Activated CD4-positive, alpha-beta T cell treated with anti-CD3 and anti-CD28 coated beads, Interleukin-2, amount 50 U/mL, for 1 hour (primary cell): Measurements from ENCODE around the gene MSMO1.
A peak's percentile ranks its signal among the peaks of the same experiment; 100 is the strongest.

Experiments used
- DNase-seq: peaks from one replicate; pipeline ENCODE4 v3.0.0-alpha.2; 2020

The MSMO1 gene

DNA sequence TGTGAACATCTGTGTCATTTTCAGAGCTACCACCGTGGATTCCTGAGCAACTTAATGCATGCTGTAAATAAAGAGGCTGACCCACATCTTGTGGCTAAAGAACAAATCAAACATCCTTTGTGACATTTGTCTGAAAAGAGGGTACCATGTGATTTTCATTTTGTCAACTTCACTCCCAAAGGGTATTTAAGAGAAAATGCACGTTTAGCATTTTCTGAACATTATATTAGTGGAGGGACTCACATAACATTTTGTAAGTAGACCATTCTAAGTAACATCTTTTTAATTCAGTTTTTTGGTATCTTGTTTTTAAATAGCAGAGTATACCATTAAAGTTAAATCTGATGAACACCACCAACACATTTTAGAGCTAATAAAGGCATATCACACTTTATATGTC, 34.3 kb downstream of the MSMO1 start:
- no peak for DNase-seq

DNA sequence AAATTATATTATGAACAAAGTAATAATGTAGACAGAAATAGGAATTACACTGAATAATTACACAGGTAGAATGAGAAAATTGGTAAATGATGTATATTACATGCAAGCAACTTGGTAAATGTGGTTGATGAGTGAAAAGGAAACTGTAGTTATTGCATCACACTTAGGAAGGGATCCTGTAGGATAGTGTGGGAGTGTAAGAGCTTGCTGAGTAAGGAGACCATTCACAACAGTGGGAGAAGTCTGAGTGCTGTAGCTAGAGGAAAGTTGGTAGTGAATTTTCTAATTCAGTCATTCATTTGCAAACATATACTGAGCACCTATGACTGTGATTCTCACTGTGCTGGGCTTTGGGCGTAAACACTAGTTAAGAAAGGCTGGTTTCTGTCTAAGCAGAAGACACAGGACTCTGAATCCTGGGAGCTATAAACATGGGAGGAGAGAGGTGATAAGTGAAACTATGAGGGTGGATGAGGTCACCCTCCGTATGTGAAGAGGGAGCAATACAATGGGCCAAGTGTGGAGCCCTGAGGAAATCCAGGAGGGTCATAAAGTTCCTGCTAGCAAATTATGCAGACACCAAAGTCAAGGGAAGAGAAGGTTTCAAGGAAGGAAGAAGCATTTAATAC, 37.1 kb downstream of the MSMO1 start:
- DNase-seq = no peak

DNA sequence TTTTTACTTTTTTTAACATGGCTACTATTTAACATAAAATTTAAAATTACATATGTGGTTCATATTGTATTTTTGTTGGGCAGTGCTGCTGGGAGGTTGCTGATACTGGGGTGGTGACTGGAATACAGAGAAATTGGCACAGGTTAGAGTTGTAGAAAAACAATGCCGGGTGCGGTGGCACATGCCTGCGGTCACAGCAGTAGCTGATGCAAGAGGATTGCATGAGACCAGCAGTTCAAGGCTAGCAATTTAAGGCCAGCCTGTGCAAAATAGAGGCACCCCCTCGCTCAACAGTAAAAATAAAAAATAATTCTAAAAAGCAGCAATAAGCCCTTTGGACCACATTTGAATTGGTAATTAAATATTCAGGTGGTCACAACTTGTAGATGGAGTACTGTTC, 39.6 kb downstream of the MSMO1 start:
- no peak for DNase-seq

DNA sequence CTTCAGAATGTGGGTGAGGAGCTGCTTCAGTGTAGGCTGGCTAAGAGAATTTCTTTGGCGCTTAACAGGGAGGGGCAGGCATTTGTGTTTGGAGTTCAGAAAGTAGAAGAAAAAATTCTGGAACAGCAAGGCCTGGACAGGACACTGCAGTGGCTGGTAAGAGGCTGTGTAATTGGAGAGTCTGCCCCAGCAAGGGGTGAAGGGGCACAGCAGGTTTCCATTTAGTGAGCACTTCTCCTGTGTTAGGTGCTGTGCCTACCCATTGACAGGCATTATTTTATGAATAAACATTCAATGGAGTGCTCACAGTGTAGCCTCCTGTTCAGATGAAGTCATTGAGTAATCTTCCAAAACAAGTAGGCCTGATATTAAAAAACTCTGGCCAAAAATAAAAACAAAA, 40.6 kb downstream of the MSMO1 start:
- DNase-seq = no peak

DNA sequence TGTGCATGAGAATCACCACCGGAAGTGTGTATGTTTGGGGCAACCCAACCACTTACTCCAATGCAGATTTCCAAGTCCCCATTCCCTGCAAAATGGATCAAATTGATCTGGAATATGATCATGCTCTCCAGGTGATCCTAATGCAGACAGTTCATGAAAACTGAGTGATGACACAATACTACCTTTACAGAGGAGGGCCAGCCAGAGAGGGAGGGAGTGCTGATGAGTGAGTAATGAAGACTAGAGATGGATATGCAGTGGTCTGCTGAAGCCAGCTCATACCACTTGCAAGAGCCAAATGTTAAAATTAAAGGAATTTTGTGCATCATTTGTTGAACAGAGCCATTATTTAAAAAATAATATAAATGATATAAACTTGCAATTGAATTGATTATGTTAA, 41.1 kb downstream of the MSMO1 start:
- no peak for DNase-seq

DNA sequence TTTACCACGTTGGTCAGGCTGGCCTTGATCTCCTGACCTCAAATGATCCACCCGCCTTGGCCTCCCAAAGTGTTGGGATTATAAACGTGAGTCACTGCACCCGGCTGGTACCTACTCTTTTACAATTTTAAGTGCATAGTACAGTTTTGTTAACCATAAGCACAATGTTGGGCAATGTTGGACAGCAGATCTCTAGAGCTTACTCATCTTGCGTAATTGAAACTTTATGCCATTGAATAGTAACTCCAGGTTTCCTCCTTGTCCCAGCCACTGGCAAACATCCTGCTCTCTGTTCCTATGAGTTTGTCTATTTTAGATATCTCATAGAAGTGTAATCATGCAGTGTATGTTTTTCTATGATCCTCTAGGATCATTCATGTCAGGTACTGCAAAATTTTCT, 42.1 kb downstream of the MSMO1 start:
- no peak for DNase-seq

DNA sequence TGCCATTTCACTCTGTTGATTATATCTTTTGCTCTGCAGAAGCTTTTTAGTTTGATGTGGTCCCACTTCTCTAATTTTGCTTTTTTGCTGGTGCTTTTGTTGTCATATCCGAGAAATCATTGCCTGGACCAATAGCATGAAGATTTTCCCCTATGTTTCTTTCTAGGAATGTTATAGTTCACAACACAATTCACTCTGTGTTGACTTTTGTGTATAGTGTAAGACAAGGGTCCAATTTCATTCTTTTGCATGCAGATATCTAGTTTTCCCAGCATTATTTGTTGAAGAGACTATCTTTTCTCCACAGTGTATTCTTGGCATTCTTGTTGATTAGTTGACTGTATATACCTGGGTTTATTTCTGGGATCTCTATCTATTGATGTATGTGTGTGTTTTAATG, 43.1 kb downstream of the MSMO1 start:
- DNase-seq = no peak

DNA sequence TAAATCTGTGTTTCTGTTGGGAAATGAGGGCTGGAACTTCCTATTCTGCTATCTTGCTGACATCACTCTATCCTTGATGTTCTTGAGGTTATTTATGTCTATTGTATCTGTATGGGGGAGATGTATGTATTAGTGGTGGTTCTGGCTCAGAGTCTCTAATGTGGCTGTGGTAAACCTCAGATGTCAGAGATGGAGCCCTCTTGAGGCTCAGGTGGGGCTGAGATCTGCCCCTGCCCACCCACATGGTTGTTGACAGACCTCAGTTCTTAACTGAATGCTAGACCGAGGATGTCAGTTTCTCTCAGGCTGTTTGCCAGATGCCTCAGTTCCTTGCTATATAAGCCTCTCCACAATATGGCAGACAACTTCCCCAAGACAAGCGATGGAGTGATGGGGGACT, 48.0 kb downstream of the MSMO1 start:
- no peak for DNase-seq

DNA sequence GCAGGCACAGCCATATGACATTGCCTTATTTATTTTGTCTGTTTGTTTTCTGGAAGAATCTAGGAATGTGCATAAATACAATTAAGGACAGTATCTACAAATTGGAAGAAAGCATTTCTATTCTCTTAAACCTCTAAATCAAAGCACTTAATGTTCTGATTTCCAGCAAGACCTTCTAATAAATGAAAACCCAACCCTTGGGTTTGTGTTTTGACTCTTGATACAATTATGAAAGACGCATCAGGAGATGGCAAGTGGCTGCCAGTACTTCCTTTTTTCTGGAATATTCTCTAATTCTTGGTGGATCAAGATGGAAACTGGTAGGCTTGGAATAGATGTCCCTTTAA, 50.9 kb downstream of the MSMO1 start:
- DNase-seq = no peak

DNA sequence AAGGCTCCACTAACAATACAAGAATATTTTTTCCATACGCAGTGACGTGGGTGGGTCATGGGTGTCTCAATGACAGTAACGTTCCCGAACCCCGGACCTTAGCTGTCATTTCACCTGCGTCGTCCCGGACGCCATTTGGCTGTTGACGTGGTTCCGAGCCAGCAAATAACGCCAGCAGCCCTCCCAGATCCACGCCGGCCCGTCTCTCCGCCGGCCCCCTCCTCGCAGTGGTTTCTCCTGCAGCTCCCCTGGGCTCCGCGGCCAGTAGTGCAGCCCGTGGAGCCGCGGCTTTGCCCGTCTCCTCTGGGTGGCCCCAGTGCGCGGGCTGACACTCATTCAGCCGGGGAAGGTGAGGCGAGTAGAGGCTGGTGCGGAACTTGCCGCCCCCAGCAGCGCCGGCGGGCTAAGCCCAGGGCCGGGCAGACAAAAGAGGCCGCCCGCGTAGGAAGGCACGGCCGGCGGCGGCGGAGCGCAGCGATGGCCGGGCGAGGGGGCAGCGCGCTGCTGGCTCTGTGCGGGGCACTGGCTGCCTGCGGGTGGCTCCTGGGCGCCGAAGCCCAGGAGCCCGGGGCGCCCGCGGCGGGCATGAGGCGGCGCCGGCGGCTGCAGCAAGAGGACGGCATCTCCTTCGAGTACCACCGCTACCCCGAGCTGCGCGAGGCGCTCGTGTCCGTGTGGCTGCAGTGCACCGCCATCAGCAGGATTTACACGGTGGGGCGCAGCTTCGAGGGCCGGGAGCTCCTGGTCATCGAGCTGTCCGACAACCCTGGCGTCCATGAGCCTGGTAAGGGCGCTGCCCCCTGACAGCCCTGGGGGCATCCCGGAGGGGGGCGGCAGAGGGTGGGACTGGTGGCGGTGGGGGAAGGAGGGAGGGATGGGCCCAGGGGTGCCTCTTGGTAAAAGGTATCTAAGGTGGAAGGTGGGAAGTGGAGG, 51.5 kb downstream of the MSMO1 start, which contains the start of gene CPE:
Gene CPE (plus strand): TSS at position 264 of the 933 bp plus-strand sequence. CDS start 214 bp downstream, at position 478.
- peak; percentile 51 for DNase-seq

DNA sequence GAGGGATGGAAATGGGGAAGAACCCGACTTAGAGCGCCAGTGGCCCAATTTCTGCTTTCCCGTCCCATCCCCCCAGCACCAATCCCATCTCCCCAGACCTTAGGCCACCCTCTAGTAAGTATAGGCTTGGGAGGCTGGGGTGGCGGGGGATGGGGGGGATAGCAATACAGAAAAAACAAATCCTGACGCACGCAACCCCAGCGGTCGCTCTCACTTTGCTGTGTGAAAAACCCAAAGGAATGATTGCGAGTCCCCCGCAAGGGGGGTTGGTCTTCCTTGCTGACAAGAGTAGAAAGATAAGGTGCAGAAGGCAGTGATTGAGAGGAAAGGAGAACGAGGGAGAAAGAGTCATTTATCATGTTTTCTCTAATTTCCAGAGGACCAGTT, 52.2 kb downstream of the MSMO1 start:
- DNase-seq = no peak

DNA sequence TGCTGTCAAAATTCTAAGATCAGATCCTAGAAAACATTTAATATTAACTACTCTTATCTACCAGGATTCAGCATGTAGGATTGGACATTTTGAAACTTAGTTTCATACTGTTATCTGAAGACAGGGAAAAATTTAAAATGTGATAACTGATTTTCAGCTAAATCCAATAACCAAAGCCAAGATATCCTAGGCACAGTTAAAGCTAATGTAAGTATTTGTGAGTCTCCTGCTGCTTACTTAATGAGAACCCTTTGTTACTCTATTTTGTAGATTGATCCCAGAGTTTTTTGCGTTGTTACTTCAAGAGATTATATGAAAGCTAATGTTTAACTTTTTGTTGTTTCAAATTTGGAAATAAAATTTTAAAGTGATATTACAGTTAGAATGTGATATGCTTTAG, 53.3 kb downstream of the MSMO1 start:
- no peak for DNase-seq

DNA sequence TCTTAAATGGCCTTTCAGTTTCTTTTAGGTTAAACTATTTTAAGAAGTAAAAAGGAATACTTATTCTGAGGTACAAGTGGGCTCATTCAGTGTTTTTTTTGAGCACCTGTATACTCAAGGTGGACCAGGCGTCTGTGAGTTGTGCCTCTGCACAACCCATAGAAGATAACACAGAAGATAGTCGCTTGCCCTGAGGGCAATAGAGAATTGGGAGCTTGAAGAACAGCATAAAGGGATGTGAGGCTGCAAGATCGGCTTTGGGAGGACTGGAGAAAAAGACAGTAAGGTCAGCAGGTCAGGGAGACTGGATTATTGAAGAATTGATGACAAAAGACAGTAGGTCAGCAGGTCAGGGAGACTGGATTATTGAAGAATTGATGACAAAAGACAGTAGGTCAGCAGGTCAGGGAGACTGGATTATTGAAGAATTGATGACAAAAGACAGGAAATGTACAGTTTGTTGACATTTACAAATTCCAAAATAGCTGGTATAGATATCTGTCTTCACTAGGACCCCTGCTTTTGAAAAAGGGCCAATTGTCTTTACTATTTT, 54.4 kb downstream of the MSMO1 start:
- DNase-seq = no peak

DNA sequence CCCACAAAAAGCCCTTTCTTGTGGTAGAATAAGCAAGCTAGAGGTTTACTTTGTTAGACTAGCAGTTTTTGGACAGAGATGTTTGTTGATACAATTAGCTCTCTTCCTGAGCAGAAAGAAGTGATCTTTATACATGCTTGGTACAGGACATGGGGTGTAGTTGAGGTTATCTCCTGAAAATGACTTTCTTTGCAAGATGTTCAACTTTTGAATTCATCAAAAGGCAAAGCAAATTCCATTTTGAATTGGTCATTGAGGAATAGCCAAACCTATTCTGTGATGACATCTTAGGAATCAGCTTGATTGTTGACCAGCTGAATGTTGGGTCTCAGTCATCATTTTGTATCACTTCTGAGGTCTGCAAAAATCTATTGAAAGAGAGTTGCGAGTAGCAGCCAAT, 55.2 kb downstream of the MSMO1 start:
- DNase-seq = no peak

DNA sequence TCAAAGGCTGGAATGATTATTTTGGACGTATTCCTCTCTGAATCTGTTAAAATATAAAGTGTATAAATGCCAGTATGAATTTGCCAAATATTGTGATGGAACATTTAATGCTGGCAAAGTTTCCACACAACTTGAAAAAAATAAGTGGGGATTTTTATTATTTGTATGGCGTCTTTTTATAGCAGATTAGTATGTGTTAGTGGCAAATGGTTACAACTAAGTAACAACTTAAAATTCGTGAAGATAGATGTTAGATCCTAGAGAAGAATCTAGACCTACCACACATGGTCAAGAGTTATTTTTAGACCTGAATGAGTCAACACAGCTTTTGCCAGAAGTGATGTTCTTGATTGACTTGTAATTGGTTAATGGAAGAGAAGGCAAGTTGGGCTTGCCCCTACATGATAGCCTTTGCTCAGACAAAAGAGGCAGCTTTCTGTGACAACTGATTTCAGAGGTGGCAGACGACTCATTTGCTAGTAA, 56.2 kb downstream of the MSMO1 start:
- no peak for DNase-seq

DNA sequence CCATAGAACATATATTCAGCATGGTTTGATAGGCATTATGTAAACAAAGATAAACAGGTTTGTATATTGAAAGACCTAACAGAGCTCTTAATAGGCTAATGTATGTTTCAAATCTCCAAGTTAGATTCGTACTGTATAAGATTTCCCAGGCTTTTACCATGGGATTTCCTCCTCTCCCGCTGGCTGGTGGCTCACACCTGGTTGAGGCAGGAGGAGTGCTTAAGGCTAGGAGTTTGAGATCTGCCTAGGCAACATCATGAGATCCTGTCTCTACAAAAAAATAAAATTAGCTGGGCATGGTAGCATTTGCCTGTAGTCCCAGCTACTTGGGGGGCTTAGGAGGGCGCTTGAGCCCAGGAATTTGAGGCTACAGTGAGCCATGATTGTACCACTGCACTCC, 56.7 kb downstream of the MSMO1 start:
- DNase-seq = no peak

DNA sequence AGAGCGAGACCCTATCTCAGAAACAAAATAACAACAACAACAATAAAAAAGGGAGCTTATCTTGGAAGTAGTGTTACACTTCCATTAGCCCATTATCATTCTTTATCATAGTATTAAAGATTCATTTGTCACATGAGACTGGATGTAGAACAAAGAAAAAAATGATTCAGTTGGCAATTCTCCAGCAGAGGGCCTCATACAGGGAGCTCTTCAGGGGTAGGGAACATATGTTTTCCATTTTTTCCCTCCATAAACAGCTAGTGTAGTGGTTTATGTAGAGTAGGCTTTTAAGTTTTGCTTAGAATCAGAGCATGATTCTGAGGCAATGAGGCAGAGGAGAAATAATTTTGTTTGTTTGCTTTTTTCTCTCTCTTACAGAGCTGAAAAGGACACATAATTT, 57.1 kb downstream of the MSMO1 start:
- no peak for DNase-seq

DNA sequence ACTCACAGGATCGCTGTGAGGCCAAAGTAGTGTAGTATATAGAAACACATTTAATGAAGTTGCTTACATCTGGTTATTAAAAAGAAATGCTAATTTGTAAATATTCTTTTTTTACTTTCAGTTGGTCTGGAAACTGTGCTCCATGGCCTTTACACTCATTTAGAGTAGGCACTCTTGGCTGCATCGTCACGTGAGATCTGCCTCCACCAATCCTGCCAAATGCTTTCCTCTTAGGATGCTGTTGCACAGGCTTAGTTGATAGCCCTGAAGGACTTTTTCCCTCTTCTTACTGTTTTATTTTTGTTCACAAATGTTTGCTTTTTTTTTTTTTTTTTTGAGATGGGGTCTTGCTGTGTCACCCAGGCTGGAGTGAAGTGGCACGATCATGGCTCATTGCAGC, 57.7 kb downstream of the MSMO1 start:
- no peak for DNase-seq

DNA sequence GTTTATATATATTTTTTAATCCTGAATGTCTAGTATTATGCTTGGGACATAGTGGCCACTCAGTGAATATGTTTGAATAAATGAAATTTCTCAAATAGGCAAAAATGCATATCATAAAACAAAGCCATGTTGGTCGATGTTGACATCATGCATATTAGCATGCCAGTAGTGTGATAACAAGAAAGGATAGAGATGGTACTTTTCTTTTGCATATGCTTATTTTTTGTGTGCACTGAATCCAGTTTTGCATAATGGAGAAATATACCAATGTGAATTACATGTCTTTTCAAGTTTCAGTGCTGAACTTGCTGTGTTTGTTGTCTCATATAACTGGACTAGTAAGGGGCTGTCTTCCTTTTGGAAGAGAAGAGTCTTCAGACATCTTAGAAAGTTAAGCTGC, 58.9 kb downstream of the MSMO1 start:
- DNase-seq = no peak

DNA sequence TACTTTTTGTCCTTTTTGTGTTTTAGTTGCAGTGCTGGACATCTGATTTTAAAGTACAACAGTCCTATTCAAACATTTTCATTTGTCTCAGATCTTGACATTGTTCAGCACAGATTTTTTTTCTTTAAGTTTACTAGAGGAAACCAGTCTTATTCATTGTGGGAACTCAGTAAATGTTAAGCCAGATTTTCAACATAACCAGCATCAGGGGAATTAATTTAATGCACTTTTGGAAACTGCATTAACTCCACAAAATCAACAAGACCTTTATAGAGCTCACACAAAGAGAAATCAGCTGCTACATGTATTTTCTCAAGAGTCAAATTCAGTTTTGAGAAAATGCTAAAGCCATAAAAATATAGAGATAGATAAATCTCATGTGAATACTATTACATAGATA, 61.3 kb downstream of the MSMO1 start:
- no peak for DNase-seq
